WERI-Rb-1 (cell line): ENCODE measurements around the gene CDC25B.

ENCODE experiments used
- DNase-seq: peaks from one replicate; pipeline ENCODE4 v3.0.0-alpha.2; 2020
- H3K27ac ChIP-seq: fragments of 250-450 bp; sonication (Bioruptor Pico); 2 replicates; pipeline ENCODE4 v1.5.1; 2020; ENCODE audit warnings: mild to moderate bottlenecking, moderate library complexity
- H3K27me3 ChIP-seq: fragments of 250-450 bp; sonication (Bioruptor Pico); 2 replicates; pipeline ENCODE4 v1.5.1; 2021; ENCODE audit warnings: mild to moderate bottlenecking, low read depth, moderate library complexity; ENCODE audit not compliant: insufficient read depth, severe bottlenecking
- H3K36me3 ChIP-seq: fragments of 250-450 bp; sonication (Bioruptor Pico); 2 replicates; pipeline ENCODE4 v1.5.1; 2020; ENCODE audit warnings: mild to moderate bottlenecking, moderate library complexity
- H3K4me3 ChIP-seq: 2 replicates; pipeline ENCODE4 v1.5.1; 2011; ENCODE audit warnings: low read depth, mild to moderate bottlenecking, control low read depth, low read length
- H3K9me3 ChIP-seq: fragments of 250-450 bp; sonication (Bioruptor Pico); 2 replicates; pipeline ENCODE4 v1.5.1; 2021; ENCODE audit warnings: mild to moderate bottlenecking, moderate library complexity; ENCODE audit not compliant: severe bottlenecking
- CTCF ChIP-seq: IDR thresholded peaks from 2 replicates; pipeline ENCODE4 v1.5.1; 2011; ENCODE audit warnings: low read depth, mild to moderate bottlenecking, control low read depth, inconsistent platforms, low read length

Gene CDC25B

GRCh38 chr20:3846378-3846739, 50.2 kb downstream of the CDC25B start:
- H3K27ac ChIP-seq, result peak overlapping the region; percentile 72
- no peak for TF ChIP-seq CTCF
- H3K36me3 ChIP-seq, result no peaks in the 10 kb centered on the region

GRCh38 chr20:3846740-3847428, 50.8 kb downstream of the CDC25B start, which contains the start of gene MAVS:
Gene MAVS, plus strand, starts transcription at chr20:3846834. Its CDS starts 7,791 bp downstream, at chr20:3854625.
- H3K27ac ChIP-seq, result peak within 1 kb of the TSS; percentile 72
- DNase-seq, result peak; percentile 87
- no peaks in the 10 kb centered on the region for H3K9me3 ChIP-seq
- peak within 1 kb of the TSS; percentile 94 for H3K4me3 ChIP-seq
- no peaks in the 10 kb centered on the region for H3K27me3 ChIP-seq
- TF ChIP-seq CTCF, result no peak
- H3K36me3 ChIP-seq, result no peaks in the 10 kb centered on the region

More at GRCh38 chr20:3846378-3846739, 50.2 kb downstream of the CDC25B start:
- H3K4me3 ChIP-seq, result peak overlapping the region; percentile 94
- no peak for DNase-seq
- no peaks in the 10 kb centered on the region for H3K9me3 ChIP-seq
- no peaks in the 10 kb centered on the region for H3K27me3 ChIP-seq

- no peak for TF ChIP-seq CTCF
- Histone ChIP-seq H3K4me3 (peak overlapping the region; percentile 94), H3K36me3 (no peaks in the 10 kb centered on the region), H3K27me3 (no peaks in the 10 kb centered on the region), H3K9me3 (no peaks in the 10 kb centered on the region), H3K27ac (peak overlapping the region; percentile 72)
- DNase-seq, result no peak
These were observed 51.4 kb downstream of the CDC25B start for GRCh38 chr20:3847429-3847940.

GRCh38 chr20:3848565-3848964, 52.5 kb downstream of the CDC25B start:
- no peaks in the 10 kb centered on the region for H3K27me3 ChIP-seq
- DNase-seq, result no peak
- H3K27ac ChIP-seq, result no peak overlapping the region
- H3K36me3 ChIP-seq, result no peaks in the 10 kb centered on the region
- TF ChIP-seq CTCF, result no peak
- no peaks in the 10 kb centered on the region for H3K9me3 ChIP-seq
- H3K4me3 ChIP-seq, result no peak overlapping the region

- Histone ChIP-seq H3K9me3 (no peaks in the 10 kb centered on the region), H3K4me3 (no peak overlapping the region), H3K27me3 (no peaks in the 10 kb centered on the region), H3K27ac (no peak overlapping the region), H3K36me3 (peaks cover 29% of the 10 kb centered on the region)
- no peak for DNase-seq
- TF ChIP-seq CTCF, result no peak
These were observed 58.4 kb downstream of the CDC25B start for GRCh38 chr20:3854462-3854871.
